ENCODE measurements around the gene CEP104.

GRCh38 chr1:3805038-3805437 is 52.0 kb downstream of the CEP104 start:
- no peak for TF ChIP-seq CTCF (conservative IDR thresholded peaks at IDR 0.05 in 1 of 2, IDR thresholded peaks at IDR 0.05 in 1 of 2; ENCODE audit: low read depth in 1 of 2, low read length in 2 of 2)
- TF ChIP-seq EZH2 (IDR thresholded peaks at IDR 0.05; ENCODE audit: low read length, missing control alignments): no peak

All from fibroblast of lung (primary cell).